Measurements from ENCODE around the gene OBSCN.

GRCh38 chr1:228263636-228264035 is 55.8 kb downstream of the OBSCN start:
- TF ChIP-seq POU2F2 (IDR thresholded peaks at IDR 0.05; ENCODE audit: low read depth, low read length) (no peak), TAF1 (IDR thresholded peaks at IDR 0.05; ENCODE audit: low read depth, low read length) (no peak), POLR2A (IDR thresholded peaks at IDR 0.05; ENCODE audit: low read depth, low read length) (no peak), SPI1 (IDR thresholded peaks at IDR 0.05; ENCODE audit: low read depth, low read length) (no peak), PAX5 (IDR thresholded peaks at IDR 0.05; ENCODE audit: insufficient read depth, low read length, severe bottlenecking) (no peak), POLR2AphosphoS5 (IDR thresholded peaks at IDR 0.05; ENCODE audit: low read depth, low read length) (no peak)

All from GM12891 (cell line).